Measurements from ENCODE around the gene CAMTA1.

CAMTA1 gene

DNA sequence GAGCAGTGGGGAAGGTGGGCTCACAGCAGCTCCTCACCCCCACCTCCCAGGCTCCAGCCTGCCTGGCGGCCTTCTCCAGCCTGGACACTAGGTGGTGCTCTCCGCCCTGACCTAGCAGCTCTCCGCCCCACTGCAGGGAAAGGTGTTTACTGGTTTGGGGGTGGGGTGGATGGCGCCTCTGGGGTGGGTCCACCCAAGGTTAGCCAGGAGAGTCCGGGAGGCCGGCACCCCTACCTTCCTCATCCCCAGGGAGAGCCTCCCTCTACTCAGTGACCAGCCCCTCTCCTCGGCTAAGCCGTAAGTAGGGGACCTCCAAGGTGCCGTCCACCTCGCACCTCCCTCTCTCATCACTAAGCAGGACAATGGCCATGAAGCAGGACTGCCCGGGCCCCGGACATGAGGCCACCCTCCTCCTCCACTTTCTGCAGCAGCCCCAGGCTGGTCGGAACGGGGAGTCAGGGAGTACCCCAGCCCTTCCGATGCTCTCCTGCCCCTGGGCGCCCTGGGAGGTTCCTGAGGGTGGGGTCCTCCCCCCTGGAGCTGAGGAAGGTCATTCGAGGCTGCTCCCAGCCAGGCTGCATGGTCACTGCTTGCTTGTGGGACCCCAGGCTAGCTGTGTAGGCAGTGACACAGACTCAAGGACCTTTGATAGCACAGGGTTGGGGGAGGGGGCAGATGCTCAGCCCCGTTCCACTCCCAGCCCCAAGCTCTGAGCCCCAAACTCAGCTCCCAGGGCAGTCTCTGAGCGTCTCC lies 884.5 kb downstream of the CAMTA1 start:
- CTCF ChIA-PET, result interaction anchor here (0.6 to 9.5 kb wide), 26 partner anchors 9 to 1301 kb away, joined by 3 to 289 read pairs (median 3); partner anchors contain the start of gene VAMP3
- H3K27ac ChIP-seq, result no peak overlapping the region
- DNase-seq (ENCODE audit: low spot score), result peak; percentile 71
- TF ChIP-seq, protein P1, sequence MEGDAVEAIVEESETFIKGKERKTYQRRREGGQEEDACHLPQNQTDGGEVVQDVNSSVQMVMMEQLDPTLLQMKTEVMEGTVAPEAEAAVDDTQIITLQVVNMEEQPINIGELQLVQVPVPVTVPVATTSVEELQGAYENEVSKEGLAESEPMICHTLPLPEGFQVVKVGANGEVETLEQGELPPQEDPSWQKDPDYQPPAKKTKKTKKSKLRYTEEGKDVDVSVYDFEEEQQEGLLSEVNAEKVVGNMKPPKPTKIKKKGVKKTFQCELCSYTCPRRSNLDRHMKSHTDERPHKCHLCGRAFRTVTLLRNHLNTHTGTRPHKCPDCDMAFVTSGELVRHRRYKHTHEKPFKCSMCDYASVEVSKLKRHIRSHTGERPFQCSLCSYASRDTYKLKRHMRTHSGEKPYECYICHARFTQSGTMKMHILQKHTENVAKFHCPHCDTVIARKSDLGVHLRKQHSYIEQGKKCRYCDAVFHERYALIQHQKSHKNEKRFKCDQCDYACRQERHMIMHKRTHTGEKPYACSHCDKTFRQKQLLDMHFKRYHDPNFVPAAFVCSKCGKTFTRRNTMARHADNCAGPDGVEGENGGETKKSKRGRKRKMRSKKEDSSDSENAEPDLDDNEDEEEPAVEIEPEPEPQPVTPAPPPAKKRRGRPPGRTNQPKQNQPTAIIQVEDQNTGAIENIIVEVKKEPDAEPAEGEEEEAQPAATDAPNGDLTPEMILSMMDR (conservative IDR thresholded peaks at IDR 0.05; ENCODE audit: low read depth), result peak; percentile 87
- POLR2A ChIA-PET (ENCODE audit: low non-redundant PET), result no interaction called here

DNA sequence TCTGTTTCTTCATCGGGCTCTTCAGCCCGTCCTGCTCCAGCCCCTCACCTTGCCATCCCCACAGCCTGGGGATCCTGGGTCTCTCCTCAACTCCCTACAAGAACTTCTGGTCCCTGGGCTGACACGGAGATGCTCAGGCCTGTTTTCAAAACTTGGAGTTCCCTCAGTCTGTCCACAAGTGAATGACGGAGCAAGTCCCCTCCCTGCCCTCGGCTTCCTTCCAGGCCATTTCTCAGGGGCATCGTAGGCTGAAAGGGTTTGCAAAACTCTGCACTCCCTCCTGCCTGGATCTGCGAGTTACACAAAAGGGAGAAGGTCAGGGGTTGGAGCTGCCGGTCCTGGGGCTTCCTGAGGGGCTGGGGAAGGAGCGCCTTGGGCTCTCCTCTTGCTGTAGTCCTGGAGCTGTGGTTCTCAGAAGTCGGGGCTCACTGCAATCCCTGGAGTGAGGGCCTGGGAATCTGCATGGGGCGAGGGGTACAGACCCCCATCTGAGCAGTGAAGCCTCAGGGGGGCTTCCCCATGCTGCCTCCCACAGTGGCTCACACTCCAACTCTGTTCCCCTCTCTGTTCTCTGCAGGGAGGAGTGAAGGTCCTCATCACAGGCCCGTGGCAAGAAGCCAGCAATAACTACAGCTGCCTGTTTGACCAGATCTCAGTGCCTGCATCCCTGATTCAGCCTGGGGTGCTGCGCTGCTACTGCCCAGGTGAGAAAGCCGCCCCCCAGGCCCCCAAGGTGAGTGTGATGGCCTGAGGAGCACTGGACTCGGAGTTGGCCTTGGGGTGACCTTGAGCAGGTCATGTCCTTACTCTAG lies 885.3 kb downstream of the CAMTA1 start:
- ChIA-PET CTCF (interaction anchor here (1.5 to 9.5 kb wide), 4 partner anchors 11 to 80 kb away, joined by 5 to 289 read pairs (median 27); no protein-coding TSS in a partner anchor), POLR2A (ENCODE audit: low non-redundant PET) (no interaction called here)
- TF ChIP-seq, protein P1 (conservative IDR thresholded peaks at IDR 0.05; ENCODE audit: low read depth), result no peak
- no peak overlapping the region for H3K27ac ChIP-seq
- no peak for DNase-seq (ENCODE audit: low spot score)

DNA sequence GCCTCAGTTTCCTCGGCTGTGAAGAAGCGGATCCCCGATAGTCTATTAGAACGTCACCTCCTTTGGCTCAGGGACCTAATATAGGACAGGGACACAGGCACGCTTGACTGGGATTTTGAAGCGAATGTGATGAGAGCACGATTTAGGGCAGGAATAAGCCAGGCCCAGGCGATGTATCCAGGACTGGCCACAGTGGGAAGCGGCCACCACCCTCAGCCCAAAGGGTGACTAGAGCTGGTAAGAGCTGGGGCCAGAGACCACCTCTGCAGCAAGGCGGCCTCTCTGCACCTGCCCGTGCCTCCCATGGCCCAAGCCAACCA lies 885.9 kb downstream of the CAMTA1 start:
- no peak for DNase-seq (ENCODE audit: low spot score)
- ChIA-PET CTCF (interaction anchor here (5.2 to 9.5 kb wide), 2 partner anchors 10 to 79 kb away, joined by 48 to 289 read pairs; no protein-coding TSS in a partner anchor), POLR2A (ENCODE audit: low non-redundant PET) (no interaction called here)
- H3K27ac ChIP-seq, result no peak overlapping the region
- TF ChIP-seq, protein P1 (conservative IDR thresholded peaks at IDR 0.05; ENCODE audit: low read depth), result no peak

DNA sequence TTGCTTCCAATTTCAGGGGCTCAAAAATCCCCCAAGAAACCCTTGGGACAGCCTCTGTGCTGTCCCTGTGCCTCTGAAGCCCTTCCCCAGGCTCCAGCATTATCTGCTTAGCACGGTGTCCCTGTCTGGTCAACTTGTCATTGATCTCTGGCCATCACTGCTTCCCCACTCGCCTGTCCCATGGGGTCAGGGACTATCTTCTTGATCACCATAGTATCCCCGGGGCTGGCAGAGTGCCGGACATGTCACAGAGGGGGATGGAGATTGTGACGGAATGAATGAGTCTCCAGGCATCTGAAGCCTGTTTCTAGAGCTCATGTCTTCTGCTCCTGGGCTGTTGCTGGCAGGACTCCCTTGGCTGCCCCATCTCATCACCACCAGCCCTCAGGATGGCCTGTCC lies 886.4 kb downstream of the CAMTA1 start:
- DNase-seq (ENCODE audit: low spot score), result no peak
- ChIA-PET CTCF (interaction anchor here (9.5 kb wide), 1 partner anchor 79 kb away, joined by 289 read pairs; no protein-coding TSS in a partner anchor), POLR2A (ENCODE audit: low non-redundant PET) (no interaction called here)
- no peak overlapping the region for H3K27ac ChIP-seq
- TF ChIP-seq, protein P1 (conservative IDR thresholded peaks at IDR 0.05; ENCODE audit: low read depth), result no peak

DNA sequence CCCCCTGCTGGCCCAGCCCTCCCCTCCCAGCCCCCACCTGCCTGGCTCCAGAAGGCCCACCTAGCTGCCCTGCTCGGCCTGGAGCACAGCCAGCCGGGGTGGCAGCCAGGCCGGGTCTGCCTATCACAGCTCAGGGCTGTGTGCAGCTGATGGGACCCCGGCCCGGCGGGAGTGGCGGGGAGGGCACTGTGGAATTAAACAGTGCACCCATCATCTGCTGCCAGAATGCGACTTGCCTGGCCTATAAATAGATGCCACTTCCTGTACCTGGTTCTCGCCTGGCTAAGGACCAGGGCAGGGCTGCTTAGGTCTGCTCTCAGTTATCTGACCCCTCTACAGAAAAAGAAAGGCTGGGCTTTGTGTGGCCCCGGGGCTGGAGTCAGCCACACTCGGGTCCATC lies 887.6 kb downstream of the CAMTA1 start:
- ChIA-PET CTCF (interaction anchor here (0.6 to 1.2 kb wide), 3 partner anchors 11 to 1194 kb away, joined by 3 to 6 read pairs (median 3); no protein-coding TSS in a partner anchor), POLR2A (ENCODE audit: low non-redundant PET) (no interaction called here)
- no peak for DNase-seq (ENCODE audit: low spot score)
- TF ChIP-seq, protein P1 (conservative IDR thresholded peaks at IDR 0.05; ENCODE audit: low read depth), result no peak
- no peak overlapping the region for H3K27ac ChIP-seq

DNA sequence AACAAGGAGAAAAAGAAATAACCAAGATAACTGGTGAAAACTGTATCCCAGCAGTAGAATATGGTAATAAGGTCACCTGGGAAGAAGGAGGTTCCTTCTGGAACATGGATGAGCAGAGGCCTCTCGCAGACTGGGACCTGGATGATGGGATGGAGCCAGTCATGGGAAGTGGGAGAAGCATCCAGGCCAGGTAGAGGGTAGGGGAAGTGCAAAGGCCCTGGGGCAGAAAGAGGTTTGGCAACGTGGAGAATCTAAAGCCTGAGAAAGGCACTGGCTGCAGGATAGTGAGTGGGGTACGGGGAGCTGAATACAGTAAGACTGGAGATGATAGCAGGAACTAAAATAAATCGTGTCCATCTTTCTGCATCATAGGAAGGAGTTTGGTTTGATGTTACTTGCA lies 889.7 kb downstream of the CAMTA1 start:
- ChIA-PET POLR2A (ENCODE audit: low non-redundant PET) (no interaction called here), CTCF (no interaction called here)
- H3K27ac ChIP-seq, result no peak overlapping the region
- TF ChIP-seq, protein P1 (conservative IDR thresholded peaks at IDR 0.05; ENCODE audit: low read depth), result no peak
- DNase-seq (ENCODE audit: low spot score), result no peak
